ENCODE measurements around the gene NME7. TPM values are rescaled to one million over a fixed set of nuclear protein-coding genes. Genes with fewer than 3 reads are reported as not detected.

Gene NME7
- total RNA-seq, 4 donors from 2014 or later = 14.1 to 42.6 (median 25.0) TPM

GRCh38 chr1:169100208-169100607, 267.4 kb downstream of the NME7 start:
- no peaks in the 10 kb centered on the region for H3K36me3 ChIP-seq
- H3K27me3 ChIP-seq = no peaks in the 10 kb centered on the region
- no peaks in the 10 kb centered on the region for H3K4me1 ChIP-seq
- no peak for DNase-seq
- no peak overlapping the region for H3K4me3 ChIP-seq
- intact Hi-C loops (cut with DNase I; ENCODE audit: low total_unique reads) = no loop called here
- H3K27ac ChIP-seq = no peak overlapping the region
- TF ChIP-seq CTCF (IDR thresholded peaks at IDR 0.05) = no peak
- TF ChIP-seq POLR2A (IDR thresholded peaks at IDR 0.05) = no peak
- H3K9me3 ChIP-seq = no peaks in the 10 kb centered on the region

- no peaks in the 10 kb centered on the region for H3K9me3 ChIP-seq
- no peaks in the 10 kb centered on the region for H3K27me3 ChIP-seq
- intact Hi-C loops (cut with DNase I; ENCODE audit: low total_unique reads) = no loop called here
- no peaks in the 10 kb centered on the region for H3K4me1 ChIP-seq
- no peaks in the 10 kb centered on the region for H3K36me3 ChIP-seq
- no peak overlapping the region for H3K4me3 ChIP-seq
- no peak for DNase-seq
- TF ChIP-seq CTCF (IDR thresholded peaks at IDR 0.05) = no peak
- no peak for TF ChIP-seq POLR2A (IDR thresholded peaks at IDR 0.05)
- H3K27ac ChIP-seq = no peak overlapping the region
Measured at GRCh38 chr1:169099561-169099960, 268.0 kb downstream of the NME7 start.

GRCh38 chr1:169098380-169098779, 269.2 kb downstream of the NME7 start:
- TF ChIP-seq CTCF (IDR thresholded peaks at IDR 0.05) (no peak), POLR2A (IDR thresholded peaks at IDR 0.05) (no peak)
- no peaks in the 10 kb centered on the region for H3K4me1 ChIP-seq
- H3K27ac ChIP-seq = no peak overlapping the region
- no peaks in the 10 kb centered on the region for H3K36me3 ChIP-seq
- no peaks in the 10 kb centered on the region for H3K27me3 ChIP-seq
- no peak for DNase-seq
- intact Hi-C loops (cut with DNase I; ENCODE audit: low total_unique reads) = no loop called here
- no peak overlapping the region for H3K4me3 ChIP-seq
- no peaks in the 10 kb centered on the region for H3K9me3 ChIP-seq

- Histone ChIP-seq H3K4me3 (no peak overlapping the region), H3K36me3 (no peaks in the 10 kb centered on the region), H3K4me1 (no peaks in the 10 kb centered on the region), H3K27me3 (no peaks in the 10 kb centered on the region), H3K27ac (no peak overlapping the region), H3K9me3 (no peaks in the 10 kb centered on the region)
- no peak for DNase-seq
- no peak for TF ChIP-seq POLR2A (IDR thresholded peaks at IDR 0.05)
- TF ChIP-seq CTCF (IDR thresholded peaks at IDR 0.05) = no peak
- intact Hi-C loops (cut with DNase I; ENCODE audit: low total_unique reads) = no loop called here
Measured at GRCh38 chr1:169094897-169095569, 272.6 kb downstream of the NME7 start.

- intact Hi-C loops (cut with DNase I; ENCODE audit: low total_unique reads) = no loop called here
- no peak for TF ChIP-seq CTCF (IDR thresholded peaks at IDR 0.05)
- no peak for TF ChIP-seq POLR2A (IDR thresholded peaks at IDR 0.05)
- DNase-seq = no peak
- Histone ChIP-seq H3K27me3 (no peaks in the 10 kb centered on the region), H3K36me3 (no peaks in the 10 kb centered on the region), H3K4me3 (no peak overlapping the region), H3K4me1 (no peaks in the 10 kb centered on the region), H3K27ac (no peak overlapping the region), H3K9me3 (no peaks in the 10 kb centered on the region)
Measured at GRCh38 chr1:169092399-169092798, 275.2 kb downstream of the NME7 start.
